Right cardiac atrium (tissue), 5 donors: Measurements from ENCODE around the gene ANKRD33. TPM values are rescaled to one million over a fixed set of nuclear protein-coding genes. Genes with fewer than 3 reads are reported as not detected.

ENCODE experiments used
- ATAC-seq, 2 donors: fragments of 200-7000 bp; cut with Tn5 transposase; one replicate each; pipeline versions ENCODE4 v1.8.0 to v1.9.1; 2020; ENCODE audit warnings: moderate library complexity in 2 of 2, mild to moderate bottlenecking in 1 of 2
- DNase-seq, 3 donors: peaks; one replicate each; pipeline ENCODE4 v3.0.0-alpha.2; 2020
- H3K27ac ChIP-seq: one replicate; pipeline ENCODE4 v1.5.1; 2013; ENCODE audit warnings: mild to moderate bottlenecking, low read length, control low read depth, moderate library complexity
- H3K27me3 ChIP-seq: one replicate; pipeline ENCODE4 v1.6.1; 2013; ENCODE audit not compliant: control insufficient read depth, insufficient read depth
- H3K4me1 ChIP-seq: one replicate; pipeline ENCODE4 v1.6.1; 2013; ENCODE audit warnings: low read length; ENCODE audit not compliant: control insufficient read depth, insufficient read depth
- H3K4me3 ChIP-seq: one replicate; pipeline ENCODE4 v1.5.1; 2013; ENCODE audit warnings: low read length, control low read depth
- H3K9me3 ChIP-seq: one replicate; pipeline ENCODE4 v1.6.1; 2013; ENCODE audit warnings: low read length; ENCODE audit not compliant: control insufficient read depth
- WGBS: extraction: QIAGEN DNeasy Blood & Tissue Kit; methylation state at CpG from one replicate; pipeline ENCODE4 v1.1.7; 2013; 5-methylcytosine and 5-hydroxymethylcytosine counted together
- intact Hi-C, 4 donors: fragments of 100-400 bp; cut with DNase I; formaldehyde crosslinking; loops; one replicate each; pipeline versions ENCODE4 v1.11.0 to v1.14.0; 2022 to 2023
- long read RNA-seq, 4 donors: library from polyadenylated mRNA; unstranded; transcript quantifications; one replicate each; pipeline ENCODE4 v2.0.0, GENCODE V29; 2020 to 2021
- polyA plus RNA-seq: library from polyadenylated mRNA; stranded (reverse); fragments of 200-250 nt; gene quantifications from one replicate; pipeline ENCODE4 v1.2.3, GENCODE V29; 2013
- total RNA-seq, 4 donors: library from RNA; stranded (reverse); fragmentation: NEBNext Ultra II Directional; extraction: Animal tissue kit (Norgen Biotek cat#: 25700); gene quantifications; one replicate each; pipeline ENCODE4 v1.2.1, GENCODE V29; 2021
- donor health status: healthy with polysubstance abuse.
- donor health status: DM: no; HTN: yes; CAD: no.
- donor health status: DM: no; HTN: no; CAD: no.
- donor health status: DM: no; HTN: yes; CAD: no; lungs with severe emphysema.
- donor health status: DM: yes; HTN: yes; CAD: no.

Gene ANKRD33
- total RNA-seq (not detected), polyA plus RNA-seq (not detected)
- long read RNA-seq, donor 1: 0 reads
- long read RNA-seq, donor 2: 0 reads
- long read RNA-seq, donor 3: 0 reads
- long read RNA-seq, donor 4: 0 reads

GRCh38 chr12:51887476-51888315 is at the start of gene ANKRD33:
ANKRD33 (plus strand) TSS chr12:51888103; CDS start chr12:51888187, 84 bp downstream.
- 51% methylated on average over 41 of the region's 41 CpGs for WGBS
- Histone ChIP-seq H3K9me3 (no peaks in the 10 kb centered on the region), H3K4me1 (no peaks in the 10 kb centered on the region), H3K27ac (no peak within 1 kb of the TSS), H3K4me3 (no peak within 1 kb of the TSS), H3K27me3 (no peaks in the 10 kb centered on the region)
- intact Hi-C loops: no loop called here
- DNase-seq (peak; percentile 65 to 84 (median 83)), ATAC-seq (peak; percentile 27 to 51)

GRCh38 chr12:51838762-51839161 is 49.1 kb upstream of the ANKRD33 start:
- intact Hi-C loops: no loop called here
- Histone ChIP-seq H3K4me3 (no peak overlapping the region), H3K4me1 (peaks cover 3% of the 10 kb centered on the region), H3K9me3 (no peaks in the 10 kb centered on the region), H3K27ac (no peak overlapping the region), H3K27me3 (no peaks in the 10 kb centered on the region)
- ATAC-seq: no peak
- DNase-seq: no peak
- 47% methylated on average over 4 of the region's 4 CpGs for WGBS

DNA sequence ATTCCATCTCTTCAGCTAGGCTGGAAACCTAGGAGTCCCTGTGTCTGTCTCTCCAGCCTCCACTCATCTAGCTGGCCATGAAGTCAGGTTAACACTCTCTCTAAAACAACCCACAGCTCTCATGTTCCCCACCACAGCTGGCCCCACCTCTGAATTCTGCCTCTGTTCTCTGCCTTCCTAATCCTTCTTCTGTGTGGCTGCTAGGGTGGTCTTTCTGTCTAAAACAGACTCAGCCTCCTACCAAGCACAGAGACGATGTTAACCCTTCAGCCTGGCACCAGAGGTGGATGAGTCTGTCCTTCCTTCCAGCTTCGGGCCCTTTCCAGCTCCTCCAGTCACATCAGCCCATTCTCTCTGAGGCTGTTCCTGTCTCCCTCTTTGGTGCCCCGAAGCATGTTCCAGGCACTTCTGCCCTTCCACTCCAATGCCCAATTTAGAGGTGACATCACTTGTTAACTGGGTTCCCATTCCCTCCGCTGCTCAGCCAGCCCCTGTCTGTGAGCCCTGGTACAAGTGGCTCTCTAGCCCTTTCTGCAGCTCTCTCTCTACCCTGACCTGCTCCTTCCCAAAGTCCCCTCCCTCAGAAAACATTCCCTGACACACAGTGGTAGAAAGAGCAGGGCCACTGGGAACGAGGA is 48.5 kb upstream of the ANKRD33 start:
- Histone ChIP-seq H3K9me3 (no peaks in the 10 kb centered on the region), H3K27me3 (no peaks in the 10 kb centered on the region), H3K27ac (no peak overlapping the region), H3K4me3 (no peak overlapping the region), H3K4me1 (peaks cover 3% of the 10 kb centered on the region)
- DNase-seq (no peak), ATAC-seq (no peak)
- intact Hi-C loops: no loop called here
- 76% methylated on average over 5 of the region's 5 CpGs for WGBS

GRCh38 chr12:51840966-51841365 is 46.9 kb upstream of the ANKRD33 start:
- no peak overlapping the region for H3K4me3 ChIP-seq
- no peak for ATAC-seq

GRCh38 chr12:51841727-51842126 is 46.2 kb upstream of the ANKRD33 start:
- no peak overlapping the region for H3K27ac ChIP-seq
- intact Hi-C loops: no loop called here
- no peaks in the 10 kb centered on the region for H3K27me3 ChIP-seq
- H3K4me1 ChIP-seq: peaks cover 5% of the 10 kb centered on the region
- DNase-seq (no peak), ATAC-seq (no peak)
- H3K4me3 ChIP-seq: no peak overlapping the region
- no peaks in the 10 kb centered on the region for H3K9me3 ChIP-seq
- WGBS: 53% methylated on average over 6 of the region's 6 CpGs

More at GRCh38 chr12:51840966-51841365, 46.9 kb upstream of the ANKRD33 start:
- Histone ChIP-seq H3K4me1 (peaks cover 3% of the 10 kb centered on the region), H3K27ac (no peak overlapping the region), H3K9me3 (no peaks in the 10 kb centered on the region), H3K27me3 (no peaks in the 10 kb centered on the region)
- intact Hi-C loops: no loop called here
- no peak for DNase-seq
- WGBS: 89% methylated on average over 6 of the region's 6 CpGs

GRCh38 chr12:51844854-51845253 is 43.0 kb upstream of the ANKRD33 start:
- Histone ChIP-seq H3K27me3 (no peaks in the 10 kb centered on the region), H3K27ac (no peak overlapping the region), H3K4me1 (peaks cover 2% of the 10 kb centered on the region), H3K9me3 (no peaks in the 10 kb centered on the region), H3K4me3 (no peak overlapping the region)
- intact Hi-C loops: no loop called here
- DNase-seq (no peak), ATAC-seq (no peak)
- WGBS: 90% methylated on average over 4 of the region's 4 CpGs

DNA sequence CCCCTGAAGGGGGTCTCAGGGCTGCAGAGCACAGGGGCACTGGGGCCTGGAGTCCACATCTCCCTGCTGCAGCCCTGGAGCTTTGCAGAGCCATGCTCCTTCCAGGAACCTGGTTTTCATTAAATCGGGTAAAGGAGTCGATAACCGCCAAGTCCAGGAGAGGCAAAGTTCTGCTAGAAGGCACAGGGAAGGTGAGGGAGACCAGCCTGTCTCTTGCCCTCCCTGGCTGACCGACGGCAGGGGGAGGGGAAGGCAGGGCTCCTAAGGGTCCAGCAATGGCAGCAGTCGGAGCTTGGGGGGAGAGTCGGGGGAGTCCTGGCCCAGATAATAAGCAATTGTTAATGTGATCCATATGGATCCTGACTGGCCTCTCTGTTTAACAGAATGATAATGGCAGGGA is 42.4 kb upstream of the ANKRD33 start:
- H3K27me3 ChIP-seq: no peaks in the 10 kb centered on the region
- H3K9me3 ChIP-seq: no peaks in the 10 kb centered on the region
- no peak overlapping the region for H3K27ac ChIP-seq
- H3K4me3 ChIP-seq: no peak overlapping the region
- intact Hi-C loops: no loop called here
- peaks cover 2% of the 10 kb centered on the region for H3K4me1 ChIP-seq
- 69% methylated on average over 7 of the region's 7 CpGs for WGBS
- ATAC-seq (no peak), DNase-seq (no peak)

- no peak for ATAC-seq
- Histone ChIP-seq H3K27ac (no peak overlapping the region), H3K4me3 (no peak overlapping the region), H3K4me1 (peaks cover 2% of the 10 kb centered on the region), H3K9me3 (no peaks in the 10 kb centered on the region), H3K27me3 (no peaks in the 10 kb centered on the region)
- intact Hi-C loops: no loop called here
- DNase-seq: no peak
- WGBS: 81% methylated on average over 15 of the region's 15 CpGs
Measured at GRCh38 chr12:51846271-51846691, 41.6 kb upstream of the ANKRD33 start.

- DNase-seq: peak; percentile 56 to 82 (median 82)
- peak; percentile 55 to 60 for ATAC-seq
- whole genome bisulfite sequencing: under 1% methylated on average over 59 of the region's 59 CpGs
- intact Hi-C loops: no loop called here
- H3K4me1 ChIP-seq: peaks cover 2% of the 10 kb centered on the region
- peak overlapping the region; percentile 67 for H3K4me3 ChIP-seq
- no peaks in the 10 kb centered on the region for H3K9me3 ChIP-seq
- H3K27ac ChIP-seq: no peak overlapping the region
- H3K27me3 ChIP-seq: no peaks in the 10 kb centered on the region
Measured at GRCh38 chr12:51846911-51847642, 40.8 kb upstream of the ANKRD33 start.

DNA sequence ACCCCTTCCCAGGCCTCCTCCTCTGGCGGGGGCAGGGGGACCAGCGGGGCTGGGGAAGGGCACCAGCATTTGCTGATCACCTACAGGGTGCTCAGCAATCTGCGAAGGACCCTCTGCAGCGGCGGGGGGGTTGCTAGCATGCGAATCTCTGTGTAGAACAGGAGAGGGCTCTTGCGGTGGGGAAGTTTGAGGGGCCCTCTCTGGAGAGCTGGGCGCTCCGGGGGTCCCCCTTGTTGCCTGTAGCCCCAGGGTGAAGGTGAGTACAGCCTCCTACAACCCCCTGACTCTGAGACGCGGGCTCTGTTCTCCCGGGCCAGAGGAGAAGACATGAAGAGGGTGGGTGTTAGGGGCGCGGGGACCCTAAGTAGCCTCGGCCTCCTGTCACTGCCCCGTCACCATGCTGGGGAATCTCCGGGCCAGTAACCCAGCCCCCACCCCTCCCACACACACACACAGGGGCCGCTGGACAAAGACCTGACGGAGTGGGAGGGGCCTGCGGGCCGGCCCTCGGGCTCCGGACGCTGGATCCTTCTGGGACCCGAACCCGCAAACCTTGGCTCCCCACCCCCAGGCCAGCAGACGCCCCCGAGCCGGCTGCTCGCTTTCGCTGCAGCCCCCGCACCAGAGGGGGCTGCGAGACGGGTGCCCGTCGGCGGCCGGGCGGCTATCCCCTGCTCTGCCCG is 40.1 kb upstream of the ANKRD33 start:
- peak; percentile 38 to 73 (median 71) for DNase-seq
- intact Hi-C loops: no loop called here
- WGBS: 2% methylated on average over 40 of the region's 40 CpGs
- Histone ChIP-seq H3K27me3 (no peaks in the 10 kb centered on the region), H3K4me3 (peak overlapping the region; percentile 67), H3K9me3 (no peaks in the 10 kb centered on the region), H3K27ac (no peak overlapping the region), H3K4me1 (peaks cover 2% of the 10 kb centered on the region)
- peak; percentile 7 to 39 for ATAC-seq
